D721Med (cell line): Measurements from ENCODE around the gene SSH2.
A peak's percentile ranks its signal among the peaks of the same experiment; 100 is the strongest.
"Not testable (repeated sequence)": the region's sequence is repeated elsewhere in the genome, so short reads cannot be mapped to it uniquely, and the experiment has no call there.

Experiments
- DNase-seq: peaks from one replicate; pipeline ENCODE4 v3.0.0; 2011; ENCODE audit warnings: low spot score; ENCODE audit not compliant: insufficient read length
- FAIRE-seq: peaks from 2 replicates; lab custom pipeline; 2011; peaks lifted over from hg19 to GRCh38; lab: Jason Lieb, UNC
- TF ChIP-seq, protein P1 (sequence below): IDR thresholded peaks from 2 replicates; pipeline ENCODE4 v1.5.1; 2012; ENCODE audit warnings: mild to moderate bottlenecking, control low read depth; ENCODE audit not compliant: insufficient read depth; ENCODE audit errors: missing control alignments

The SSH2 gene

DNA sequence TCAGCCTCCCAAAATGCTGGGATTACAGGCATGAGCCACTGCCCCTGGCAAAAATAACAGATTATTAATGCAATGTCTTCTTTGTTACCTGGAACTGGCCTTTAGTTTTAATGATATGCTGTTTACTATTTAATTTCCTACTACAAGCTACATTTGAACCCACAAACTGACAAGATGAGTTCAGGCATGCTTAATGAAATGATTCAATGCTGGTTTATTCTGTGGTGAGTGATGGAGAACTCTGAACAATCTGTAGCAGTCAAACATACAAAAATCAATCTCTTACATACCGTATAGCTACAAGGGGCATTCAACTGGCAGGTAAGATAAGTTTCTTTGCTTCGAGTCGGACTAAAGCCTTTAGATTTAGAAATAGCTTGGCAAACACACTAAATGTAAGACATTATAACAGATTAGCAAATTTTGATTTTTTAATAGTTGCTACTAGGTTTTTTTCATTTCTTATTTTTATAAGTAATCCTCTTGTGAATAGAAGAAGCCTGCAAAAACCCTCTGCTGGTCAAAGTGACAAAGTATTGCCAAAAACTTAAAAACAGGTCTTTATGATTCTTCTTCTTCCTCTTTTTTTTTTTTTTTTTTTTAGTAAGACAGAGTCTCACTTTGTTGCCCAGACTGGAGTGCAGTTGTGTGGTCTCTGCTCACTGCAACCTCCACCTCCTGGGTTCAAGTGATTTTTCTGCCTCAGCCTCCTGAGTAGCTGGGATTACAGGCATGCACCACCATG, 138.5 kb downstream of the SSH2 start:
- no peak for FAIRE-seq
- TF ChIP-seq, protein P1, sequence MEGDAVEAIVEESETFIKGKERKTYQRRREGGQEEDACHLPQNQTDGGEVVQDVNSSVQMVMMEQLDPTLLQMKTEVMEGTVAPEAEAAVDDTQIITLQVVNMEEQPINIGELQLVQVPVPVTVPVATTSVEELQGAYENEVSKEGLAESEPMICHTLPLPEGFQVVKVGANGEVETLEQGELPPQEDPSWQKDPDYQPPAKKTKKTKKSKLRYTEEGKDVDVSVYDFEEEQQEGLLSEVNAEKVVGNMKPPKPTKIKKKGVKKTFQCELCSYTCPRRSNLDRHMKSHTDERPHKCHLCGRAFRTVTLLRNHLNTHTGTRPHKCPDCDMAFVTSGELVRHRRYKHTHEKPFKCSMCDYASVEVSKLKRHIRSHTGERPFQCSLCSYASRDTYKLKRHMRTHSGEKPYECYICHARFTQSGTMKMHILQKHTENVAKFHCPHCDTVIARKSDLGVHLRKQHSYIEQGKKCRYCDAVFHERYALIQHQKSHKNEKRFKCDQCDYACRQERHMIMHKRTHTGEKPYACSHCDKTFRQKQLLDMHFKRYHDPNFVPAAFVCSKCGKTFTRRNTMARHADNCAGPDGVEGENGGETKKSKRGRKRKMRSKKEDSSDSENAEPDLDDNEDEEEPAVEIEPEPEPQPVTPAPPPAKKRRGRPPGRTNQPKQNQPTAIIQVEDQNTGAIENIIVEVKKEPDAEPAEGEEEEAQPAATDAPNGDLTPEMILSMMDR, result no peak
- no peak for DNase-seq

DNA sequence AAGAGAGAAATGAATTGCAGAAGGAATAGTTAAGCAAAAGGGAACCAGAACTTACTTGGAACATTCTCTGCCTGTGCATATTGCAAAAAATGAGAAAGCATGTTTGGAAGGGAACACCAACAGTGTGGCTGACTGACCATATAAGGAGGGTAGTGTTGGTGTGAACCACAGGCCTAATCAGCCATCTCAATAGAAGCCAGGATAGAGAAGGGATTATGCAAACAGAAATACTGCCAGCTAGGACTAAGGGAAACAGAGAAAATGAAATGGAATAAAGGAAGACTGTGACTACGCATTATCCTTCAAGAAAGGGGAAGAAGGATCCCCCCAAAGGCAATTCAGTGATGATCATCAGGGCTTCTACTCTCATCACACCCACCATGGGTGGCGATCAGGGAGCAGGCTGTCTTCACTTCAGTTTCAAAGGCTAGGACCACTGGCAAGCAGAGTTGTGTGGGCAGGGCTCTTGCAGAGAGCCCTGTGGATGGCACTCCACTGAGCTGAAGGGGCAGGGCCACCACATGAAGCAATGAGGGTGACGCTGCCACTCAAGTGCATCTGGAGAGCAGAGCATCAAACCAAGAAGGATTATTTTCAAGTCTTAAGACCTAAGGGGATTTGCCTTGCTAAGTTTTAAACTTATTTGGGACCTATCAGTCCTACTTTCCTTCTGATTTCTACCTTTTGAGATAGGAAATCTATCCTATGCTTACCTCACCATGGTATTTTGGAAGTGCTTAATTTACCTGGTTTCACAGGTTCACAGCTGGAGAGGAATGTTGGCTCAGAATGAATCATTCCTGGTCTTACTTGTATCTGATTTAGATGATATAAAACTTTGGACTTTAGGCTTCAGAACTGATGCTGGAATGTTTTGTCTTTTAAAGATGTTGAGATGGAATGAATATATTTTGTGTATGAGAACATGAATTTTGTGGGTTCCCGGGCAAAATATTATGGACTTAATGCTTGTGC, 140.5 kb downstream of the SSH2 start:
- TF ChIP-seq, protein P1, result no peak
- DNase-seq (no peak), FAIRE-seq (no peak)

DNA sequence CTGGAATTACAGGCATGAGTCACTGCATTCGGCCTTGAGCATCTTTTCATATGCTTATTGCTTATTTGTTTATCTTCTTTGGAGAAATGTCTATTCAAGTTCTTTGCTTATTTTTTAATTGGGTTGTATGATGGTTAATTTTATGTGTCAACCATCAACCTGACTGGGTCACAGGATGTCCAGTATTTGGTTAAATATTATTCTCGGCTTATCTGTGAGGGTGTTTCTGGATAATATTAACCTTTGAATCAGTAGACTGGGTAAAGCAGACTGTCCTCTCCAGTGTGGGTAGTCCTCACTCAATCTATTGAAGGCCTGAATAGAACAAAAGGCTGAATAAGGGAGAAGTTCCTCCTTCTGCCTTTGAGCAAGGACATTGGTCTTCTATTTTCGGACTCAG, 142.0 kb downstream of the SSH2 start:
- TF ChIP-seq, protein P1, result no peak
- FAIRE-seq (no peak), DNase-seq (no peak)

DNA sequence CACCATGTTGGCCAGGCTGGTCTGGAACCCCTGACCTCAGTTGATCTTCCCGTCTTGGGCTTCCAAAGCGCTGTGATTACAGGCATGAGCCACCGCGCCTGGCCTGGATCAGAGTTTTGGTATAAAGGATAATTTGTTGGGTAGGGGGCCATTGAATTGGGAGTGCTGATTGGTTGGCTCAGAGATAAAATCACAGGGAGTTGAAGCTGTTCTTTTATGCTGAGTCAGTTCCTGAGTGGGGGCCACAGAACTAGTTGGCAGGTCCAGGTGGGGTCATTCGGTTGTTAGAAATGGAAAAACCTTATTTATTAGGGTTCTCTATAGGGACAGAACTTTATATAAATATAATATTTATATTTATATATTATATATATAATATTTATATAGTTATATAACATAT, 147.1 kb downstream of the SSH2 start:
- TF ChIP-seq, protein P1, result no peak
- no peak for FAIRE-seq
- DNase-seq, result no peak

DNA sequence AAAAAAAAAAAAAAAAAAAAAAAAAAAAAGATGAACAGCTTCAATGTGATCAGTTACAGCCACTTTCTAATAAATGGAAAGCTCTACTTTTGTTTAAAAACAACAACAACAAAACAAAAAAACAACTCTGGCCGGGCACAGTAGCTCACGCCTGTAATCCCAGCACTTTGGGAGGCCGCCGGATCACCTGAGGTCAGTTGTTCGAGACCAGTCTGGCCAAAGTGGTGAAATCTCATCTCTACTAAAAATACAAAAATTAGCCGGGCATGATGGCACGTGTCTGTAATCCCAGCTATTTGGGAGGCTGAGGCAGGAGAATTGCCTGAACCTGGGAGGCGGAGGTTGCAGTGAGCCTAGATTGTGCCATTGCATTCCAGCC, 150.2 kb downstream of the SSH2 start:
- DNase-seq, FAIRE-seq: not testable (repeated sequence)

DNA sequence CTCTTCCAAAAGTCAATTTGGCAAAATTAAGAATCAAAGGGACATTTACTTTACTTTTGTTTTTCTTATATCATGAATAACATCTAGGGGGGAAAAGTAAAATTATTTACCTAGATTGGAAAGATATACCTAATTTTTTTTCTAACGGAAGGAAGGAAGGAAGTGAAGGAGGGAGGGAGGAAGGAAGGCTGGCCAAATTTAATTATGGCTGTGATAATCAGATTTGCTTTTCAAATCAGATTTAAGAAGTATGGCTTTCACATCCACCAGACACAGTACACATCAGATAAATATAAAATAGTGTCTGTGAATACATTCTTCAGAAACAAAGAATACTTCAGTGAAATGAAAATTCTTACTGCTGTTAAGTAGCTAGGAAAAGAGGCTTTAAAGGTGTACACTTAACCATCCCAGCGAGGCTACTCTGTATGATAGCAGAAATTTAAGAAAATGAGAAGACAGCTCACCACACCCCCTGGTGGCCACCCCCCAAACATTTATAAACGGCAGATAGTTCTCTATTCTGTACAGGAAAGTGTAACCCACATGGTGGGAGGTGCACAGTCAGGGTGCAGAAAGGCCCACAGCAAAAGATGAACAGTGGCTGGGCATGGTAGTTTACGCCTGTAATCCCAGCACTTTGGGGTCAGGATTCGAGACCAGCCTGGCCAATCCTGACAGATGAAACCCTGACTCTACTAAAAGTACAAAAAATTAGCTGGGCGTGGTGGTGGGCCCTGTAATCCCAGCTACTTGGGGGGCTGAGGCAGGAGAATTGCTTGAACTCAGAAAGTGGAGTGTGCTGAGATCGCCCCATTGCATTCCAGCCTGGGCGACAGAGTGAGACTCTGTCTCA, 150.8 kb downstream of the SSH2 start:
- DNase-seq (peak; percentile 42), FAIRE-seq (peak; percentile 81)
- TF ChIP-seq, protein P1, result peak; percentile 88

DNA sequence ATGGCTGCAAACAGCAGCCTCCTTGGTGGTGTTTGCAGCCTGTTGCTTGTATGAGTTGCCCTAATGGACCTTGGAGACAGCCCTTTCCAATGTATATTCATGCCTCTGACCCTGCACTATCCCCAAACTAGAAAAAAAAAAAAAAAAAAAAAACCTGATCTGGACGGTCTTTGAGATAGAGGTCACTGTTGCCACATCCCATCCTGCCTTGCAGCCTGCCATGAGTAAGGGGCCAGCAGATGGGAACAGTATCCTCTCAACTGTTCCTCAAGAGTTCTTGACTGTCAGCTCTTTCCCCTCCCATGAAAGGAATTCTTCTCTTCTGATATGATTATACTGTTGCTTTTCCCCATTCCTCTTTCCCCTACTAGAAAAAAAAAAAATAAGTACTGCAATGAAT, 152.4 kb downstream of the SSH2 start:
- TF ChIP-seq, protein P1, result no peak
- no peak for FAIRE-seq
- no peak for DNase-seq
